ENCODE data around the gene SULT1C3.

DNA sequence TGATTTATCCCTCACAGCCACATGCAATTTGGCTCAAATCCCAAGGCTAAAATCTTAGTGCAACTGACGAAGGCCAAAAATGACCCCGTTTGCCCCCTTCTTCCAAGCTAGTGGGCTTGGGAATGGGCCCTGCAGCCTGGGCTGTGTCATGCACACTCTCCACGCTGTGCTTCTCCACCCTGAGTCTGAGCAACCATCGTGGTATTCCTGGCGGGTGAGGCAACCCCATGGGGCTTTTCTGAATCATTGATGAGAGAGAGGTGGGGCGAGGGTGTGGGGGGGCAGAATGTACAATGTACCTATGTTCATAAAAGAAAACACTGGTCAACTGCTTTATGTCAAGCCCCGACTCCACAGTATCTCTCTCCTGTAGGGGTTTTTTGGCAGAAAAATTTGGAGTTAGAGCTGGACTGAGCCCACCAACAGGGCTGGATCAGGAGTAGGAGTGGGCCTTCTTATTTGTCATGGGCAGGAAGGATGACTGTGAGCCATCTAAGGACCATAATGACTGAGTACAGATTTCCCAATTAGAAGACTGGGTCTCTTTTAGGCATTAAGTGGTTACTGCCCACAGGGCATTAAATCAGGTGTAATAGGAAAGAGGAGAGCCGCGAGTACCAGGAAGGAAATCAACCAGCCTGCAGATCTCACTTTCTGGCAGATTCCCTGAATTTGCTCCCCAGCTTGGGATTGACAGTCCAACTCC is 57.8 kb downstream of the SULT1C3 start:
- no peak for TF ChIP-seq CTCF (IDR thresholded peaks at IDR 0.05)
- no peak for TF ChIP-seq EP300 (IDR thresholded peaks at IDR 0.05)

Measured in stomach (tissue), 4 donors.